Lower lobe of right lung (tissue), 2 donors: ENCODE measurements around the gene WDR5. TPM values are rescaled to one million over a fixed set of nuclear protein-coding genes. Genes with fewer than 3 reads are reported as not detected.
A peak's percentile ranks its signal among the peaks of the same experiment; 100 is the strongest.

Experiments used
- ATAC-seq, 2 donors: fragments of 200-7000 bp; cut with Tn5 transposase; one replicate each; pipeline ENCODE4 v1.9.1; 2020 to 2022; ENCODE audit warnings: mild to moderate bottlenecking in 2 of 2, moderate library complexity in 2 of 2
- DNase-seq: peaks from one replicate; pipeline ENCODE4 v3.0.0-alpha.2; 2020
- H3K27ac ChIP-seq: fragments of 200-600 bp; one replicate; pipeline ENCODE4 v1.8.0; 2022
- H3K27me3 ChIP-seq: fragments of 200-600 bp; one replicate; pipeline ENCODE4 v1.8.0; 2022; ENCODE audit warnings: low read depth
- H3K36me3 ChIP-seq: fragments of 200-600 bp; one replicate; pipeline ENCODE4 v1.8.0; 2022; ENCODE audit warnings: mild to moderate bottlenecking
- H3K4me1 ChIP-seq: fragments of 200-600 bp; one replicate; pipeline ENCODE4 v1.8.0; 2022
- H3K4me3 ChIP-seq: fragments of 200-600 bp; one replicate; pipeline ENCODE4 v1.8.0; 2022; ENCODE audit warnings: mild to moderate bottlenecking
- H3K9me3 ChIP-seq: fragments of 200-600 bp; one replicate; pipeline ENCODE4 v1.8.0; 2022
- CTCF ChIP-seq: fragments of 200-600 bp; IDR thresholded peaks from one replicate; pipeline ENCODE4 v1.8.0; 2022; ENCODE audit warnings: antibody characterized with exemption, mild to moderate bottlenecking
- intact Hi-C: fragments of 100-400 bp; cut with DNase I; formaldehyde crosslinking; loops from one replicate; pipeline ENCODE4 v1.11.0; 2022
- total RNA-seq: library from RNA; stranded (reverse); fragmentation: NEBNext Ultra II Directional; extraction: Animal tissue kit (Norgen Biotek cat#: 25700); gene quantifications from one replicate; pipeline ENCODE4 v1.2.1, GENCODE V29; 2021
- donor health status: DM: no; HTN: yes; CAD: no; lungs with severe emphysema.

WDR5 gene
- total RNA-seq, 1 donor from 2014 or later, result 22.6 TPM

DNA sequence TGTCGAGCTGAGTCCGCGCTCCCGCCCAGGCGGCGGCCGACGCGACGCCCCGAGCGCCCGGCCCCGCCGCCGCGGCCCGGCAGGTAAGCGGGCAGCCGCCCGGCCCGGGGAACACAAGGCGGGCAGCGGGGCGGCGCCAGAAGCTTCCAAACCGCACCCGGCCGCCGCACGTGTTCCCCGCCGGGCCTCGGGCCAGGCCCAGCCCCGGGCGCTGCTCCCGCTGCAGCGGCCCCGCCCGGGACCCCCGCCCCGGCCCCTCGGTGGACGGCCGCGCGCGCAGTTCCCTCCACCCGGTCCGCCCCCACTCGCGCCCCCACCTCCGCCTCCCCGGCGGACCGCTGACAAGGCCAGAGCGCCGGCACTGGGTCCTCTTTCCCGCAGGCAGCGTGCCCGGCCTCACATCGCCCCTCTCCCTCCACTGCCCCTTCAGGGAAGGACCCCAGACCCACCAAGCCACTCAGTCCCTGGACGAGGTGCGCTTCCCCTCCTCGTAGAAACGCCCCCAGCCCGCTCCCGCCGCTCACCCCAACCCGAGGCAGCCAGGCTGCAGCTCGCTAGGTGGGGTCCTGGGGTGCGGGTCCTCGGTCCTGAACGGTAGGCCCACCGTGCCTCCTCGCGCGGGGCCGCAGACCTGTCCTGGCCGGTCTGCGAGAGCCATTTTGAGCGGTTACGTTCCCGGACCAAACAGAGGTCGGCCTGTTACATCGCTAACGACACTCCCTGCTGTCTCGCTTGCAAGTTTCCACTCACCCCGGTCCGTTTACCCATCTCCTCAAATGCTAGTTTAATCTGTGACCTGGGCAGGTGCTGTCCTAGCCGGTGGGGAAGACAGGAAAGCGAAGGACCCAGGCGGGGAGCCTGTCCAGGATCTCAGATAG is 475 bp downstream of the WDR5 start:
- Histone ChIP-seq H3K27ac (peak overlapping the region; percentile 49), H3K27me3 (no peaks in the 10 kb centered on the region), H3K9me3 (no peaks in the 10 kb centered on the region), H3K36me3 (peaks cover 17% of the 10 kb centered on the region), H3K4me3 (peak overlapping the region; percentile 98), H3K4me1 (peaks cover 52% of the 10 kb centered on the region)
- intact Hi-C loops, result no loop called here
- ATAC-seq (peak in 1 of 2 donors; percentile 1), DNase-seq (no peak)
- no peak for TF ChIP-seq CTCF

- Histone ChIP-seq H3K27ac (peak overlapping the region; percentile 49), H3K4me3 (peak overlapping the region; percentile 98)
These were observed 1.1 kb downstream of the WDR5 start for GRCh38 chr9:134136996-134137299.

GRCh38 chr9:134138292-134138691 is 2.4 kb downstream of the WDR5 start:
- DNase-seq, result no peak
- no peaks in the 10 kb centered on the region for H3K9me3 ChIP-seq
- peaks cover 36% of the 10 kb centered on the region for H3K36me3 ChIP-seq
- TF ChIP-seq CTCF, result no peak
- peaks cover 47% of the 10 kb centered on the region for H3K4me1 ChIP-seq
- H3K27me3 ChIP-seq, result no peaks in the 10 kb centered on the region
- intact Hi-C loops, result no loop called here
- H3K27ac ChIP-seq, result no peak overlapping the region
- no peak overlapping the region for H3K4me3 ChIP-seq
- no peak for ATAC-seq

More at GRCh38 chr9:134136996-134137299, 1.1 kb downstream of the WDR5 start:
- no peak for TF ChIP-seq CTCF
- H3K27me3 ChIP-seq, result no peaks in the 10 kb centered on the region
- DNase-seq (no peak), ATAC-seq (no peak)
- H3K4me1 ChIP-seq, result peaks cover 47% of the 10 kb centered on the region
- H3K9me3 ChIP-seq, result no peaks in the 10 kb centered on the region
- intact Hi-C loops, result no loop called here
- peaks cover 23% of the 10 kb centered on the region for H3K36me3 ChIP-seq

GRCh38 chr9:134139081-134139480 is 3.2 kb downstream of the WDR5 start:
- Histone ChIP-seq H3K27me3 (no peaks in the 10 kb centered on the region), H3K36me3 (peaks cover 43% of the 10 kb centered on the region), H3K4me1 (peaks cover 44% of the 10 kb centered on the region), H3K4me3 (no peak overlapping the region), H3K9me3 (no peaks in the 10 kb centered on the region), H3K27ac (no peak overlapping the region)
- ATAC-seq (no peak), DNase-seq (no peak)
- no peak for TF ChIP-seq CTCF
- intact Hi-C loops, result no loop called here

GRCh38 chr9:134141906-134142305 is 6.0 kb downstream of the WDR5 start:
- ATAC-seq (no peak), DNase-seq (no peak)
- peaks cover 71% of the 10 kb centered on the region for H3K36me3 ChIP-seq

More at GRCh38 chr9:134141906-134142305, 6.0 kb downstream of the WDR5 start:
- Histone ChIP-seq H3K4me1 (peaks cover 31% of the 10 kb centered on the region), H3K9me3 (no peaks in the 10 kb centered on the region), H3K4me3 (no peak overlapping the region), H3K27ac (no peak overlapping the region), H3K27me3 (no peaks in the 10 kb centered on the region)
- no peak for TF ChIP-seq CTCF
- intact Hi-C loops, result no loop called here
